GM19438 (cell line): ENCODE results near the gene RIOK3.
"Not testable (repeated sequence)": the region's sequence is repeated elsewhere in the genome, so short reads cannot be mapped to it uniquely, and the experiment has no call there.

ENCODE experiments used
- ATAC-seq: cut with Tn5 transposase; IDR thresholded peaks from one replicate; pipeline ENCODE4 v1.9.1; 2021; ENCODE audit warnings: low read depth; ENCODE audit not compliant: unreplicated experiment

Gene RIOK3, protein sequence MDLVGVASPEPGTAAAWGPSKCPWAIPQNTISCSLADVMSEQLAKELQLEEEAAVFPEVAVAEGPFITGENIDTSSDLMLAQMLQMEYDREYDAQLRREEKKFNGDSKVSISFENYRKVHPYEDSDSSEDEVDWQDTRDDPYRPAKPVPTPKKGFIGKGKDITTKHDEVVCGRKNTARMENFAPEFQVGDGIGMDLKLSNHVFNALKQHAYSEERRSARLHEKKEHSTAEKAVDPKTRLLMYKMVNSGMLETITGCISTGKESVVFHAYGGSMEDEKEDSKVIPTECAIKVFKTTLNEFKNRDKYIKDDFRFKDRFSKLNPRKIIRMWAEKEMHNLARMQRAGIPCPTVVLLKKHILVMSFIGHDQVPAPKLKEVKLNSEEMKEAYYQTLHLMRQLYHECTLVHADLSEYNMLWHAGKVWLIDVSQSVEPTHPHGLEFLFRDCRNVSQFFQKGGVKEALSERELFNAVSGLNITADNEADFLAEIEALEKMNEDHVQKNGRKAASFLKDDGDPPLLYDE

DNA sequence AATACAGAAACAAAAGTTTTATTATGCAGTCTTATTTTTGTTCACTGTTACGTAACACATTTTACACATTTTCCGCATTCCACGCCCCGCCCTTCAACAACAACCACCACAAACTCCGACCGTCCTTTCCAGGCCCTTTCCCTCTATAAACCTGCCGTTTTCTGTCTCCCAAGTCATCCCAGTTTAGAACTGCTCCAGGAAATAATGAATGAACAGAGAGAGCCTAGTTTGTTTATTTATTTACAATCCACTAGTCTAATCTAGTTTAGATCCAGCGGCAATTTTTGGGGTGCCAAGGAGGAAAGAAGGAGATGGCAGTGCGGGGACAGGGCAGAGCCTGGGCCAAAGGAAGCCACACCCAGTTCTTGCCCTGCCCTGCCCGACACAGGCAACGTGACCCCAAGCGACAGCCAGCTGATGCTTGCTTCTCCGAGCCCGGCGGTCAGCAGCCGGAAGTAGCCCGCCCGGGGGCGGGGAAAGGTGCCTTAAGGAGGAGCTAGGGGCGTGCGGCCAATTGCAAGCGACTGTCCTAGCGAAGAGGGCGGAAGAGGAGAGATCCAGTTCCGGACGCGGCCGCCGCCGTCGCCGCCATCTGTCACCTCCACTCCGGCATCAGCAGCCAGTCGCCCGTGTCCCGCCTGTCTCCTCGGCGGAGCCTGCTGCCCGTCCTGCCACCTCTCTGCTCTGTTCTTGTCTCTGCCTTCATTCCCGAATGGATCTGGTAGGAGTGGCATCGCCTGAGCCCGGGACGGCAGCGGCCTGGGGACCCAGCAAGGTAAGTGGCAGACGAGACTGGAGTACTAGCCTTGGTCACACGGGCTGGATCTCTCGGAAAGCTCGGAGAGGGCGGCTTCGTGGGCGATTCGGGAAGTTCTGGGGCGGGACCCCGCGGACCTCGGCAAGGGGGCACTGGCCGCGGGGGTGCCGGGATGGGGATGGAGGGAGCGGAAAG is at the start of gene RIOK3:
RIOK3 (plus strand) TSS at position 560 of the 952 bp plus-strand sequence; CDS start at position 713, 153 bp downstream.
- ATAC-seq, result peak; percentile 96

DNA sequence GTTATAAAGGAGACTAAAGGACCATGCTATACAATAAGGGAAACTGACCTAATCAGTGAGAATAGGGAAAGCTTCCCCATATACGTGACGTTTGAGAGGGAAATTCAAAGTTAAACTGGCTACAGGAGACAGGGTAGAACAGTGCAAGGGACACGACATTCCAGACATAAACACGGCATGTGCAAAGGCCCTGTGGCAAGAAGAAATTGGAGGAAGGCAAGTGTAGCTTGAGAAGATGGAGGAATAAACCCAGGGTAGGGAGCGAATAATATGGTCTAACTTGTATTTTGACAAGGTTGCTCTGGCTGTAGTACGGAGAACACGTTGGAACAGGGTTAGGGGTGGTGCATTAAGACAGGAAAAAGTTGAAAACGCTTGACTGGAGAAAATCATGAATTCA is 49.8 kb upstream of the RIOK3 start:
- no peak for ATAC-seq

DNA sequence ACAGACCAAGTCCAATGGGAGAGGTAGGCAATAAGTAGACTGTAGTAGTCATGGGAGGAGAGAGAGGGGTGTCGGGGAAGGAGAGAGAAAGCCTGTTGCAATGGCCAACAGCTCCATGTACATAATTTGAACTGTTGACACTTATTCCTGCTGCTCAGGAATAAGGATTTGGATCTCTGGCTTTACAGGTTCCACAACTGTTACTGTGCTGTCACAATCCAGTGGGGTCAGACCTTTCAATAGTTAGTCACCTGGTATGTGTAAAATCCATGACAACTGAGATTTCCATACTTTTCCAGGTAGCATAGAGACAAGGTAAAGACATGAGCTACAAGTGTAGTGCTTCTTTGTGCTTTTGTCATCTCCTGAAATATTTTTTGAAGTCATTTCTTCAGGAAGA is 47.5 kb upstream of the RIOK3 start:
- ATAC-seq, result no peak

DNA sequence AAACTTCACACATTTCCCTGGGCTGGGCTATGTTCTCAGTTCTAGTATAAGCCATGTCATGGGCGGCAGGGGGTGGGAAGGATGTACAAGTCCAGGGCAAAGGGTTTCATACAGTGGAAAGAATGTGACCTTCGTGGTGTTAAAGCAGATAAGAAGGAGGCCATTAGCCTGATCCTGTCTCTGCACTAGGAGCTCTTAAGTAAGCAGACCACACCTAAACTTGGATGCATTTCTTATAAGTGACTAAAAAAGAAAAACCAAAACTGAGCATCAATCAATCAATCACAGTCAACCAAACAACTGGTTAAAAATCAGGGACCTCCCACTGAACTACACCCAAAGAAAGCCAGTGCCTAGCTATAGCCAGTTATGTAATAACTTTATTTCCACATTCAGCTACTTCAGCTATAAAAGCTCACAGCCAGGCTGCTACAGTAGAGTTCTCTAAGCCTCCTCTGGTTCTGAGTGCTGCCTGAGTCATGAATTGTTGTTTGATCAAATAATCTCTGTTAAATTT is 46.8 kb upstream of the RIOK3 start:
- no peak for ATAC-seq

DNA sequence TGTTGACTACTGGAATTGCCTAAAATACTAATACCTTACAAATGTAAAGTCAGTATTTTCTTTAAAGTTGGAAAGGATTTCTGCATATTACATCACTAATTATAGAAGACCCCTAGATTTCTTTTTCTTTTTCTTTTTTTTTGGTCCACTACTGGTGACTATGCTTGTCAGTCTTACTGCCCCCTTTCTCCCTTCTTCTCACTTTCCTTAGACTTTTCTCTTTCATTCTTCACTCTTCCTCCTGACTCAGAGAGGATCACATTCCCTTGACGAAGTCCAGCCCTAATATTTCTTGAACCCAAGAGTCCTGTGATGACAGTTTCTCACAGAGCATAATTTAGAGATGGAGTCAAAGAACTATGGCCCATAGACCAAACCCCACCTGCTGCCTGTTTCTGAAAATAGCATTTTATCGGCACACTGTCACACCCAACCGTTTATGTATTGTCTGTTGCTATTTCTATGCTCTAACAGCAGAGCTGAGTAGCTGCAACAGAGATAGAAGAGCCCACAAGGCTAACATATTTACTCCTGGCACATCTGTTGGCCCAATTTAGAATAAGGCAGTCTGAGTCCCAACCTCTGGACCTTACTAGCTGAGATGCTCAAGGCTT is 40.6 kb upstream of the RIOK3 start:
- no peak for ATAC-seq

DNA sequence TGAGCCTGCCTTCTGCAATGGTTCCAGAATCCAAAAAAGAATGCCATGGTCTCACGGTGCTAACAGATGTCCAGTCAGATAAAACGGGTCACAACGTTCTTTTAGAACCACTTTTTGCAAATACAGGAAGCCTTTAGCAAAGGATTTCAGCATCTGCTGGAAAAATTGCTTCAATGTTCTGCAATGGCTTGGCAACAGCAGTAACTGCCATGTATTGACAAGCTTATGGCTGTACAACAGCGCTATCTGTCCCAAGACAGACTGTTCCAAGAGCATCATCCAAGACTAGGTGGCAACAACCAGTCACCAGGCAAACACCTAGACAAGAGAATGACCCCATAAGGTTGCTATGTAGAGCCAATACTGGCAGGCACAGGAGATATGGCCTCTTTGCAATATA is 37.6 kb upstream of the RIOK3 start:
- no peak for ATAC-seq

DNA sequence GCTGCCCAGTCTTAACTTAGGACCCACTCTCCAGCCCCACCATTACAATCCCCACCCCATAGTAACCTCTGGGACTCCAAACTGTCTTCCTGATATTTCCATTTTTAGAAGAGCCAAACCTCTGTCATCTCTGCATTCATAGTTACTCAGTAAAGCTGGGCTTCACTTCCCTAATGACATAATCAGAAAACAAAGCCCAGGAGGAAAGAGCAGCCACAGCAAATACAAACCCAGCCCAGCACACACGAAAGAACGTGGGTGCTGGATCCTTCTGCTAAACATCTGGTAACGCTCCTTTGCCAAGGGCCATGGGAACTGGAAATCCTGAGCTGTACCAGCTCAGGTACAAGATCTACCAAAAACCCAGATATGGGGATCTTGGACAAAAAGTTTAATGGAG is 36.8 kb upstream of the RIOK3 start:
- no peak for ATAC-seq

DNA sequence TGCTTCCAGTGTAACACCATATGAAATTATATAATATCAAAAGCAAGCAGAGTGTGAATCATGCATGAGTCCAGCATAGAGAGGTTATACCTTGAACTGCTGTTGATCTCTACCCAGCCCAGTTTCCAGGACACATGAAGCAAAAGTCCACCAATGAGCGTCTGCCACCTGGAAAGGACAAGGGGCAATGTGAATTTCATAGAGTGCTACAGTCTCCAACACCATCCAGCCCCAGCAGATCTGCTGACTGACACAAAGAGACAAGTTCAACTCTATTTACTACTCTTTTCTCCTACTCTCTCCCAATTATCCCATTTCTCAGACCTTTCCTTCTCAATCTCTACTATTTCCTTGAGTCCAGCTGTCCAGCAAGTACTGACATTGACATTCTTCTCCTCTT is 31.8 kb upstream of the RIOK3 start:
- no peak for ATAC-seq

DNA sequence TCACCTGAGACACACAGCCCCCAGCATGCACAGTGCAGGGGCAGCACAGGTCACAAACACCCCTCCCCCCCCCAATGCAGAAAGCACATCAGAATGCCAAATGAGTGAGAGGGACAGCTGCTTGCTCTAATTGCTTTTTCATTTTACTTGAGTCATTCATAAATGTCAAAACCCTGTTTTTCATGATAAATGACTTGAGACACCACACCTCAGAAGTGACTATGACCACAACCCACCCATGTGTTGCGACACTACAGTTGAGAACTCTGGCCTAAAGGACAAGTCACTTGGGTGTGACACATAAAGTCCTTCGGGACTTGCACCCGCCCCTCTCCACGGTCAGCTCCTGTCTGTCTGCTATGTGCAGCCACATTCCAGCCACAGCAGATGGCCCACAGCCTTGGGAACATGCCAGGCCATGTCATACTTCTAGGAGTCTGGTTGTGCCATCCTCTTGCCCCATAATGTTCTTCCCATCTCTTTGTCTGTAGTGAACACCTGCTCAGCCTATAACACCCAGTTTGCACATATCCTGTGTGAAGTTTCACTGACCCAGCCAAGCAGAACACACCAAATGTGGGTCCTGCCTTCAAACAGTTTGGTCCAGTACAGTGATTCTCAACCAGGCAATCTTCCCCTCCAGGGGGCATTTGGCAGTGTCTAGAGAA is 30.2 kb upstream of the RIOK3 start:
- ATAC-seq, result peak; percentile 94

DNA sequence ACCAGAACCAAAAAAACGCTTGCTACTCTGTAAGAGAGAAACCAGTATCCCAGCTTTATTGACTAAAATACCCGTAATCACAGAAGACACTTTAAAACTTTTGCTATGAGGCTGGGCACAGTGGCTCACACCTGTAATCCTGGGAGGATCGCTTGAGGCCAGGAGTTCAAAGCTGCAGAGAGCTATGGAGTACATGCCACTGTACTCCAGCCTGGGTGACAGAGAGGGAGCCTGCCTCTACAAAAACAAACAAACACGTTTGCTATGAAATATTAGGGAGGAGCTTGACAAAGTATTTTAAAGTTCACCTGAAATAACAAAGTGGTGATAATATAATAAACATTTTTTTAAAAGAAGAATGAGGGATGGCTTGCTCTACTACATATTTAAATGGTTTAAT is 28.5 kb upstream of the RIOK3 start:
- no peak for ATAC-seq

DNA sequence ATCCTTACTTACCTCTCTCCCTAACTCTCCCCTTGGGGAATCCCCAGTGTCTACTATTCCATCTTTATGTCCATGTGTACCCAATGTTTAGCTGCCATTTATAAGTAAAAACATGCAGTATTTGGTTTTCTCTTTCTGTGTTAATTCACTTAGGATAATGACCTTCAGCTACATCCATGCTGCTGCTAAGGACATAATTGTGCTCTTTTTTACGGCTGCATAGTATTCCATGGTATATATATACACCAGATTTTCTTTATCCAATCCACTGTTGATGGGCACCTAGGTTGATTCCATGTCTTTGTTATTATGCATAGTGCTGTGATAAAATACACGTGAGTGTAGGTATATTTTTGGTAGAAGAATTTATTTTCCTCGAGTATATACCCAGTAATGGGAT is 24.3 kb upstream of the RIOK3 start:
- ATAC-seq, result no peak

DNA sequence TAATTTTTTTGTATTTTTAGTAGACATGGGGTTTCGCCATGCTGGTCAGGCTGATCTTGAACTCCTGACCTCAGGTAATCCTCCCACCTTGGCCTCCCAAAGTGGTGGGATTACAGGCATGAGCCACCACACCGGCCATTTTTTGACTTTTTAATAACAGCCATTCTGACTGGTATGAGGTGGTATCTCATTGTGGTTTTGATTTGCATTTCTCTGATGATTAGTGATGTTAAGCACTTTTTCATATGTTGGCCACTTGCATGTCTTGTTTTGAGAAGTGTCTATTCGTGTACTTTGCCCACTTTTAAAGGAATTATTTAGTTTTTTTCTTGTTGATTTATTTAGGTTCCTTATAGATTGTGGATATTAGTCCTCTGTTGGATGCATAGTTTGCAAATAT is 23.5 kb upstream of the RIOK3 start:
- ATAC-seq, result not testable (repeated sequence)

DNA sequence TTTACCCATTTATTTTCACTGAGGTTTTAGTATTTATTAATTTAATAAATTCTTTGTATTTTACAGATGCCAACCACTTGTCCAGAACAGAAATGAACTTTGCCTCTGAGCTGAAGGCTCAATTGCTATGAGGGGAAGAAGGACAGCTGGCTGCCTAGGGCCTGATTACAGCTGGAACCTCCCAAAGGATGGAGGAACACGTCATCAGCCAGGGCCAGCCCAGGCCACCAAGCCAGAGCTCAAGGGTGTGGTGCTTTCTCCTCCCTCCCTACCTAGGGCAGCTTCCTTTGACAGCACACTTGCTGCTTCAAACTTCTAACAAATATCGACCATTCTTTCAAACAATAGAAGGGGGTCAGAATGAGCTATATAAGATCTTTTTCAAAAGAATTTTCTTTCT is 19.7 kb upstream of the RIOK3 start:
- no peak for ATAC-seq

DNA sequence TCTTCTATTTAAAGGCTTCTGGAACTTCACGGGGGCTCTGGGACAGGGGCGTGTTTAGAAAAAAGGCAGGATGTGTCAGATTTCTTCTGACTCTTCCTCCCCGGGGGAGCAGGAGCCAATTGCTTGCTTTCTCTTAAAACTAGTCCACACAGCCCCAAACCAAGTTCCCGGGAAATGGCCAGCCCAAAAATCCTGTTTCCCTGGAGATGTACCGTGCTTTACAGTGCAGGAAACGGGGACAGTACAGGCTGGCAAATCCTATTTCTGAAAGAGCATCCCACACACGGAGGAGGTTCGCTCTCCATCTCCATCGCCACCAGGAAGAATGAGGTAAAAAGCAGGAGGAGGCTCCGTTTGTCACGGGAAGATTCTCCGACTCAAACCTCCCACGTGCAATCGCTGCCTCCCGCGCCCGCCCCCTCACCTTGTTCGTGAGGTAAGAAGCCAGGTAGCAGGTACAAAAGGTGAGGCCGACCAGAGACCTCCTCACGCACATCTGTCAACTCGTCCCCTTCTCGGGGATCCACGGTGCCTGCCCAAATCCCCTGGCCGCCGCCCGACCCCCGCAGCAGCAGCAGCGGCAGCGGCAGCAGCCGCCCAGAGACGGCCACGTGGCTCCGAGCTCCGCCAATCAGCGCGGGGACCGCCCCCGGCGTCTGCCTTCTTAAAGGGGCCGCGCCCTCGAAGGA is 15.6 kb upstream of the RIOK3 start:
- peak; percentile 97 for ATAC-seq

DNA sequence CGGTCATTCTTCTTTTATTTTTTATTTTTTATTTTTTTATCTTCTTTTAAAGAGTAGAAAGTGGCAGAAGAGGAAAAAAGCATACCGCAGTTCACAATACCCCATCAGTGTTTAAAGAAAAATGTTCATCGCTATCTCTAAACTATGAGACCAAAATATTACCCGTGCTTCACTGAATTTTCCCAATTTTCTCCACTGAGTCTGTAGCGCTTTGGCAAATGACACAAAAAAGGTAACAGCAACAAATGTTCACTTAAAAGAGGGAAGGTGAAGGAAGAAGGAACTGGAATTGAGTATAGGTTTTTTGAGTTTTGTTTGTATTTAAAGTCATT is 15.1 kb upstream of the RIOK3 start:
- ATAC-seq, result no peak

DNA sequence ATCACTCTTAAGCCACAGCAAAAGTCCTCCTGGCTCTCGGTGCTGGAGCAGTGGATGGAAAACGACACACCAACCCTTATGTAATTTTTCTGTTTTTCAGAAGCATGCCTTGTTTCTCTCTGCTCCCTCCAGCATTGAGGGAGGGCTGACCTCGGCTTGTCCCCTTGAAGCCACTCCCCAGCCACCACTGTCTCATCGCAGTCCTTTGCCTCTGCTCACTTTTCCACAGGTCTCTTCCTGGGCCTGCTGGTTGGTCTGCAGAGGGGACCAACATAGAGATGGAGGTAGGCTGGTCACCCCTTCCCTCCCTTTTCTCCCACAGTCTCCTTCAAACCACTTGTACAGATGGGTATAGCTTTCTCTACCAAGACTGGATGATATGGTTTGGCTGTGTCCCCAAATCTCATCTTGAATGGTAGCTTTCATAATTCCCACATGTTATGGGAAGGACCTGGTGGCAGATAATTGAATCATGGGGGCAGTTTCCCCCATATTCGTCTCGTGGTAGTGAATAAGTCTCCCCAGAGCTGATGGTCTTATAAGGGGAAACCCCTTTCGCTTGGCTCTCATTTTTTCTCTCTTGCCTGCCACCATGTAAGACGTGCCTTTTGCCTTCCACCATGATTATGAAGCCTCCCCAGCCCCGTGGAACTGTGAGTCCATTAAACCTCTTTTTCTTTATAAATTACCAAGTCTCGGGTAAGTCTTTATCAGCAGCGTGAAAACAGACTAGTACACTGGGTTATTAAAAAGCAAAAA is 14.3 kb upstream of the RIOK3 start:
- ATAC-seq, result no peak

DNA sequence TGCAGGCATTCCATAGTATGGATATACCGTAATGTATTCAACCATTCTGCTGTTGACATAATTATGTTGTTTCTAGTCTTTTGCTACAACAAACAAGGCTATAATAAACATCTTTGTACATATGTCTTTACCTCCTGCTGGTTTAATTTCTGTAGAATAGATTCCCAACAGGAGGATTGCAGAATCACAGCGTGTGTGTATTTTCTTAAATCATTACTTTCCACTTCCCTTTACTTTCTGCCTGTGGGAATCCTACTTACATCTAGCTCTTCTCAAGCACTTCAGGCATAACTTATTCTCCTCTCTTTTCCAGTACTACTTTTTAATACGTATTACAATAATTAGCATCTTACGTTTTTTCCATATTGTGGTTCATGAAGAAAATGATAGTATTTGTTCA is 13.0 kb upstream of the RIOK3 start:
- ATAC-seq, result no peak

DNA sequence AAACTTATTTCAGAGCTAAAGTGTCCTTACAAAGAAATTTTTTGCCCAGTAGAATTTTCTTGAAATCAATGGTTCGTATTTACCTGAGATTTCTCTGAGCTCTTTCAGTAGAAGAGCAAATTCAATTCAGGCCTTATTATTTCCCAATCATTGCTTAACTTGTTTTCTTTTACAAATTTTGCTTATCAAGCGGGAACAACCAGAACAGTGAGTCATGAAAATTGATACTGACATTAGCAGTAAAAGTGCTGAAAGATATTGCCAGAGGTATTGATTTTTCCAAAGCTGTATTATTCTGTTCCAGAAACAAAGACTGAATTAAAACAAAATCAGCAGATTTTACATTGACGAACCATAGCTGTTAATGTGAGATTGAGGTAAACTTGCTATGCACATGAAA is 10.1 kb upstream of the RIOK3 start:
- ATAC-seq, result no peak

DNA sequence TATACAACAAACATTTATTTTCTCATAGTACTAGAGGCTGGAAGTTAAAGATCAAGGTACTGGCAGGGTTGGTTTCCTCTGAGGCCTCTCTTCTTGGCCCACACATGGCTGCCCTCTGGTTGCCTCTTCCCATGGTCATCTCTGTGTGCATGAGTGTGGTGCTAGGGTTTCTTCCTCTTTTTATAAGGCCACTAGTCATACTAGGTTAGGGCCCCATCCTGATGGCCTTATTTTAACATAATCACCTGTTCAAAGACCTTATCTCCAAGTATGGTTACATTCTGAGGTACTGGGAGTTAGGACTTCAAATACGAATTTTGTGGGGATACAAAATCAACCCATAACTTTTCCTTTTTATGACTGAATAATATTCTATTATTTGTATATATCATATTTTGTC is 4.8 kb upstream of the RIOK3 start:
- ATAC-seq, result no peak
